K562 (cell line): ENCODE results near the gene MET. TPM values are rescaled to one million over a fixed set of nuclear protein-coding genes. Genes with fewer than 3 reads are reported as not detected.

Experiments used
- ATAC-seq: fragments of 200-7000 bp; cut with Tn5 transposase; 3 replicates; pipeline ENCODE4 v1.9.1; 2020; ENCODE audit warnings: moderate library complexity
- BruUV-seq: library from RNA; stranded (reverse); fragments of 400-500 nt; replicated peaks from 2 replicates; lab custom pipeline; 2021; lab: Mats Ljungman, UMichigan
- CTCF ChIA-PET: fragments of 300-600 bp; formaldehyde crosslinking; extraction: SDS; loops from one replicate; lab custom pipeline; 2021; ENCODE audit warnings: low intra/inter-chr PET ratio; lab: Yijun Ruan, JAX
- POLR2A ChIA-PET: fragments of 300-600, 350-650 bp; sonication (Branson Sonifier 250); formaldehyde crosslinking; extraction: SDS; loops from one replicate; lab custom pipeline; 2021; ENCODE audit warnings: antibody characterized with exemption, inconsistent platforms; lab: Yijun Ruan, JAX
- DNase-seq, 4 experiments: peaks; one replicate each; pipeline versions ENCODE4 v3.0.0 to v3.0.0-alpha.2; 2011 to 2018; ENCODE audit warnings: low spot score in 3 of 4, mixed read lengths in 3 of 4; ENCODE audit errors: extremely low read depth in 1 of 4
- FAIRE-seq: peaks from 2 replicates; lab custom pipeline; 2011; peaks lifted over from hg19 to GRCh38; lab: Jason Lieb, UNC
- H2AFZ ChIP-seq: 2 replicates; pipeline ENCODE4 v1.6.0; 2011; ENCODE audit warnings: low read depth, low read length, control low read depth, inconsistent platforms
- H3K27ac ChIP-seq: fragments of 200-600 bp; 3 replicates; pipeline ENCODE4 v1.8.0; 2011; ENCODE audit warnings: low read depth, mild to moderate bottlenecking, control low read depth, inconsistent platforms, low read length, moderate library complexity, mixed read lengths; ENCODE audit errors: extremely low read depth
- H3K27me3 ChIP-seq, 2 experiments: fragments of 300-600 bp in 1 of 2; 2 replicates in 1 of 2; 3 replicates in 1 of 2; pipeline versions ENCODE4 v1.6.0 to v1.8.0; 2011; ENCODE audit warnings: inconsistent platforms in 2 of 2, low read length in 2 of 2, mild to moderate bottlenecking in 1 of 2, mixed read lengths in 1 of 2, moderate library complexity in 1 of 2; ENCODE audit not compliant: control insufficient read depth in 2 of 2, insufficient read depth in 2 of 2
- H3K36me3 ChIP-seq: fragments of 300-600 bp; 3 replicates; pipeline ENCODE4 v1.8.0; 2011; ENCODE audit warnings: mild to moderate bottlenecking, low read length, inconsistent platforms; ENCODE audit not compliant: control insufficient read depth, insufficient read depth
- H3K4me1 ChIP-seq, 2 experiments: fragments of 200-600 bp in 1 of 2; replicated peaks in 1 of 2; 2 replicates in 1 of 2; 3 replicates in 1 of 2; pipeline versions ENCODE4 v1.5.1 to v1.8.0; 2011; ENCODE audit warnings: inconsistent platforms in 2 of 2, low read length in 2 of 2, mild to moderate bottlenecking in 1 of 2, mixed read lengths in 1 of 2, moderate library complexity in 1 of 2; ENCODE audit not compliant: control insufficient read depth in 2 of 2, insufficient read depth in 2 of 2
- H3K4me2 ChIP-seq: 2 replicates; pipeline ENCODE4 v1.6.1; 2011; ENCODE audit warnings: low read length, control low read depth, inconsistent platforms, mixed read lengths; ENCODE audit not compliant: insufficient read depth
- H3K4me3 ChIP-seq: fragments of 200-600 bp; sonication (generic), shearing (Covaris generic); 2 replicates; pipeline ENCODE4 v1.5.1; 2016; ENCODE audit warnings: control low read depth, inconsistent platforms
- H3K79me2 ChIP-seq: fragments of 200-600 bp; 3 replicates; pipeline ENCODE4 v1.8.0; 2011; ENCODE audit warnings: low read length, inconsistent platforms; ENCODE audit not compliant: control insufficient read depth, insufficient read depth
- H3K9ac ChIP-seq, 2 experiments: 2 replicates each; pipeline versions ENCODE4 v1.6.0 to v1.6.1; 2011; ENCODE audit warnings: low read depth in 2 of 2, low read length in 2 of 2, control low read depth in 1 of 2, inconsistent platforms in 1 of 2, mild to moderate bottlenecking in 1 of 2, mixed read lengths in 1 of 2; ENCODE audit not compliant: insufficient read depth in 1 of 2
- H3K9me1 ChIP-seq: one replicate; pipeline ENCODE4 v1.6.0; 2011; ENCODE audit warnings: inconsistent platforms, mild to moderate bottlenecking, low read length, moderate library complexity; ENCODE audit not compliant: control insufficient read depth, insufficient read depth
- H3K9me3 ChIP-seq: replicated peaks from 2 replicates; pipeline ENCODE4 v1.5.1; 2011; ENCODE audit warnings: low read depth, low read length, inconsistent platforms; ENCODE audit not compliant: control insufficient read depth, insufficient read depth
- H4K20me1 ChIP-seq: replicated peaks from 2 replicates; pipeline ENCODE4 v1.6.1; 2011; ENCODE audit warnings: low read length, inconsistent platforms, mixed read lengths; ENCODE audit not compliant: control insufficient read depth, insufficient read depth
- CHD7 ChIP-seq: fragments of 200-600 bp; sonication (generic); IDR thresholded peaks from one replicate; pipeline ENCODE4 v1.6.1; 2012; ENCODE audit warnings: mild to moderate bottlenecking, low read depth, low read length, inconsistent platforms
- ETV1 ChIP-seq: fragments of 450-650 bp; conservative IDR thresholded peaks from 2 replicates; pipeline ENCODE4 v1.6.1; 2016; ENCODE audit warnings: missing genetic modification characterization, control low read depth, low read depth, missing compliant biosample characterization
- MYC ChIP-seq, 2 experiments: fragments of 250-450 bp in 1 of 2; sonication (Bioruptor Pico) in 1 of 2; IDR thresholded peaks; 2 replicates each; pipeline versions ENCODE4 v1.5.1 to v1.6.1; 2012 to 2021; ENCODE audit warnings: low read depth in 2 of 2, borderline replicate concordance in 1 of 2, improper control_type of control experiment in 1 of 2, low read length in 1 of 2, mild to moderate bottlenecking in 1 of 2, moderate library complexity in 1 of 2
- NEUROD1 ChIP-seq: fragments of 150-350 bp; IDR thresholded peaks from 2 replicates; pipeline ENCODE4 v1.6.1; 2014; ENCODE audit warnings: borderline replicate concordance, low read length, low read depth; ENCODE audit not compliant: partially characterized antibody
- RB1 ChIP-seq: fragments of 450-650 bp; IDR thresholded peaks from 2 replicates; pipeline ENCODE4 v1.6.1; 2017; ENCODE audit warnings: low read depth, mild to moderate bottlenecking
- SAFB ChIP-seq: fragments of 200-400 bp; formaldehyde crosslinking; IDR thresholded peaks from 2 replicates; pipeline ENCODE4 v1.6.1; 2017; ENCODE audit warnings: low read depth, low read length, borderline replicate concordance
- ZBED1 ChIP-seq: IDR thresholded peaks from 2 replicates; pipeline ENCODE4 v1.6.1; 2014
- ZC3H11A ChIP-seq: IDR thresholded peaks from 2 replicates; pipeline ENCODE4 v1.6.1; 2012; ENCODE audit warnings: low read depth, low read length, improper control_type of control experiment
- ZC3H4 ChIP-seq: sonication (generic); formaldehyde crosslinking; IDR thresholded peaks from 2 replicates; pipeline ENCODE4 v1.9.0; 2021; ENCODE audit warnings: missing genetic modification reagents, borderline replicate concordance
- ZNF76 ChIP-seq: fragments of 250-450 bp; sonication (Bioruptor Pico); IDR thresholded peaks from 2 replicates; pipeline ENCODE4 v1.4.0; 2020; ENCODE audit warnings: mild to moderate bottlenecking, moderate library complexity, borderline replicate concordance
- WGBS: fragments of 100-300 bp; shearing (Covaris generic); methylation state at CpG from one replicate; pipeline ENCODE4 v1.1.6; 2016; ENCODE audit warnings: low coverage, mixed read lengths; ENCODE audit not compliant: insufficient coverage; ENCODE audit errors: missing lambda C conversion rate; 5-methylcytosine and 5-hydroxymethylcytosine counted together
- in situ Hi-C: fragments of 300-500 bp; cut with MboI; formaldehyde crosslinking; loops from 4 replicates; pipeline ENCODE4 v1.15.0; 2018; ENCODE audit warnings: inconsistent platforms, mixed read lengths
- intact Hi-C: fragments of 100-400 bp; cut with micrococcal nuclease; formaldehyde crosslinking; loops from 2 replicates; pipeline ENCODE4 v1.14.2; 2022
- polyA plus RNA-seq, 8 experiments: library from polyadenylated mRNA; depleted of rRNA in 4 of 8; stranded (reverse) in 5 of 8; unstranded in 3 of 8; fragments of >200 nt; fragmentation: Nextera tagmentation in 2 of 8; fragmentation: Illumina TruSeq in 1 of 8; extraction: Ambion mirVana in 2 of 8; extraction: Trizol in 1 of 8; gene quantifications; 2 replicates each; pipeline versions ENCODE4 v1.2.1 to v1.2.3, GENCODE V29; 2011 to 2014; ENCODE audit warnings: inconsistent platforms in 1 of 8, missing spikeins in 1 of 8
- total RNA-seq, 7 experiments: library from RNA; depleted of rRNA in 6 of 7; stranded (reverse); fragments of >200 nt in 6 of 7; fragmentation: Illumina TruSeq in 2 of 7; extraction: Trizol in 2 of 7; gene quantifications; 2 replicates each; pipeline versions ENCODE4 v1.2.1 to v1.2.3, GENCODE V29; 2011 to 2021; ENCODE audit warnings: low replicate concordance in 1 of 7
- TF ChIP-seq, protein P1 (sequence below): fragments of 250-450 bp; sonication (Bioruptor Pico); IDR thresholded peaks from 2 replicates; pipeline ENCODE4 v1.8.0; 2021; ENCODE audit warnings: borderline replicate concordance, mild to moderate bottlenecking, moderate library complexity; ENCODE audit not compliant: poor library complexity, severe bottlenecking

The MET gene
- total and polyA plus RNA-seq, 9 of the 15 experiments (the other 6 are each of a cell fraction or from before 2014, with no cell fraction given), result 0.84 to 2.4 (median 1.1) TPM

DNA sequence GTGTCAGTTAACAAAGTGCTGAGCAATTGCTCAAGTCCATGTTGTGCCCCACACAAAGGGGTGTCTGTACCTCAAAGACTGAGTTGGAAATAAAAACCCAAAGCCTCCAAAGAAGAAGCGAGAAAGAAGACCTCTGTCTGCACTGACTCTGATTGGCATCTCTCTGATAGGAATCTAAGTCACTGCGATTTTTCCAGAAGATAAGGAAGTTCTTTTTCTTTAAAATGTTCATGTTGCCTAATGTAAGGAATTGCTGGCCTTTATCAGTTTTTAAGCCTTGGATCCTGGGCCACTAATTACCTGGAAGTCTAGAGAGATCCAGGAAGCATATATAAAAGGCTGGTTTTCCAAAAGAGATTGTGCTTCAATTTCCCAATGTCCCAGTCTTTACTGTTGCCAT, 24.1 kb upstream of the MET start:
- in situ Hi-C loops (no loop called here), intact Hi-C loops (no loop called here)
- ATAC-seq (no peak), DNase-seq (no peak), FAIRE-seq (no peak)
- Histone ChIP-seq H3K4me3 (no peak overlapping the region), H3K27me3 (no peaks in the 10 kb centered on the region; a peak in 1 of 5 replicates), H4K20me1 (no peaks in the 10 kb centered on the region), H2AFZ (no peak overlapping the region), H3K36me3 (no peaks in the 10 kb centered on the region), H3K9me1 (no peaks in the 10 kb centered on the region), H3K9me3 (no peaks in the 10 kb centered on the region), H3K9ac (no peak overlapping the region), H3K4me1 (no peaks in the 10 kb centered on the region), H3K27ac (no peak overlapping the region), H3K4me2 (no peak overlapping the region), H3K79me2 (no peaks in the 10 kb centered on the region)
- CTCF ChIA-PET, result no interaction called here
- 0% methylated on average over 2 of the region's 2 CpGs for WGBS
- no TSS peak for BruUV-seq
- POLR2A ChIA-PET, result interaction anchor here (2.2 kb wide), 1 partner anchor 17 kb away, joined by 5 read pairs; no protein-coding TSS in a partner anchor
- TF ChIP-seq ZC3H11A (no peak), ZC3H4 (CRISPR knock-in tag) (no peak), SAFB (no peak), ETV1 (no peak), MYC (IDR thresholded peaks at IDR 0.05; ENCODE audit: low read depth, low read length) (no peak), MYC (CRISPR knock-in tag; IDR thresholded peaks at IDR 0.05; ENCODE audit: borderline replicate concordance, low read depth) (no peak), RB1 (no peak), CHD7 (no peak), ZNF76 (CRISPR knock-in tag) (no peak), ZBED1 (no peak), NEUROD1 (no peak)
- TF ChIP-seq, protein P1, sequence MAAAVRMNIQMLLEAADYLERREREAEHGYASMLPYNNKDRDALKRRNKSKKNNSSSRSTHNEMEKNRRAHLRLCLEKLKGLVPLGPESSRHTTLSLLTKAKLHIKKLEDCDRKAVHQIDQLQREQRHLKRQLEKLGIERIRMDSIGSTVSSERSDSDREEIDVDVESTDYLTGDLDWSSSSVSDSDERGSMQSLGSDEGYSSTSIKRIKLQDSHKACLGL (CRISPR knock-in tag), result no peak
